ENCODE results near the gene CDC42EP4. TPM values are rescaled to one million over a fixed set of nuclear protein-coding genes. Genes with fewer than 3 reads are reported as not detected.

CDC42EP4 gene
- polyA plus RNA-seq, 1 donor from 2014 or later, result 19.4 TPM

DNA sequence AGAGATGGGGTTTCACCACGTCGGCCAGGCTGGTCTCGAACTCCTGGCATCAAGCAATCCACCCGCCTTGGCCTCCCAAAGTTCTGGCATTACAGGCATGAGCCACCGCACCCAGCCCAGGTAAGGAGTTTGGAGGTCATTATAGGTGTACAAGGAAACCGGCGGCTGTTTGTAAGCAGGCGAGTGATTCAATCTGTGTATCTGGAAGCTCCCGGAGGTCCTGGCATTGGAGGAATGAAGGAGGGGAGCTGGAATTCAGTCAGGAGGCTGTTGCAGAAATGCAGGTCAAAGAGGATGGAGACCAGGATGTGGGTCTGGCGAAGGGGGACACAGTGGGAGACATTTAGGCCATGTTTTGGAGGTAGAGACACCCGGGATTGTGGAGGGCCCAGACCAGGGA, 18.8 kb downstream of the CDC42EP4 start:
- no peaks in the 10 kb centered on the region for H3K9me3 ChIP-seq (ENCODE audit: low read length)
- no peak overlapping the region for H2AFZ ChIP-seq (ENCODE audit: low read depth, low read length)
- H4K20me1 ChIP-seq (ENCODE audit: insufficient read depth), result no peaks in the 10 kb centered on the region
- H3K36me3 ChIP-seq (ENCODE audit: insufficient read depth, low read length), result no peaks in the 10 kb centered on the region
- TF ChIP-seq POLR2AphosphoS5 (IDR thresholded peaks at IDR 0.05), result no peak
- TF ChIP-seq SMC3 (conservative IDR thresholded peaks at IDR 0.05; ENCODE audit: poor library complexity), result no peak
- no peak for TF ChIP-seq EP300 (conservative IDR thresholded peaks at IDR 0.05; ENCODE audit: poor library complexity, severe bottlenecking)
- TF ChIP-seq EZH2 (IDR thresholded peaks at IDR 0.05; ENCODE audit: borderline replicate concordance, insufficient read depth, low read length, poor library complexity, severe bottlenecking), result no peak
- TF ChIP-seq TAF1 (IDR thresholded peaks at IDR 0.05; ENCODE audit: low read depth), result no peak
- TF ChIP-seq, protein P1, sequence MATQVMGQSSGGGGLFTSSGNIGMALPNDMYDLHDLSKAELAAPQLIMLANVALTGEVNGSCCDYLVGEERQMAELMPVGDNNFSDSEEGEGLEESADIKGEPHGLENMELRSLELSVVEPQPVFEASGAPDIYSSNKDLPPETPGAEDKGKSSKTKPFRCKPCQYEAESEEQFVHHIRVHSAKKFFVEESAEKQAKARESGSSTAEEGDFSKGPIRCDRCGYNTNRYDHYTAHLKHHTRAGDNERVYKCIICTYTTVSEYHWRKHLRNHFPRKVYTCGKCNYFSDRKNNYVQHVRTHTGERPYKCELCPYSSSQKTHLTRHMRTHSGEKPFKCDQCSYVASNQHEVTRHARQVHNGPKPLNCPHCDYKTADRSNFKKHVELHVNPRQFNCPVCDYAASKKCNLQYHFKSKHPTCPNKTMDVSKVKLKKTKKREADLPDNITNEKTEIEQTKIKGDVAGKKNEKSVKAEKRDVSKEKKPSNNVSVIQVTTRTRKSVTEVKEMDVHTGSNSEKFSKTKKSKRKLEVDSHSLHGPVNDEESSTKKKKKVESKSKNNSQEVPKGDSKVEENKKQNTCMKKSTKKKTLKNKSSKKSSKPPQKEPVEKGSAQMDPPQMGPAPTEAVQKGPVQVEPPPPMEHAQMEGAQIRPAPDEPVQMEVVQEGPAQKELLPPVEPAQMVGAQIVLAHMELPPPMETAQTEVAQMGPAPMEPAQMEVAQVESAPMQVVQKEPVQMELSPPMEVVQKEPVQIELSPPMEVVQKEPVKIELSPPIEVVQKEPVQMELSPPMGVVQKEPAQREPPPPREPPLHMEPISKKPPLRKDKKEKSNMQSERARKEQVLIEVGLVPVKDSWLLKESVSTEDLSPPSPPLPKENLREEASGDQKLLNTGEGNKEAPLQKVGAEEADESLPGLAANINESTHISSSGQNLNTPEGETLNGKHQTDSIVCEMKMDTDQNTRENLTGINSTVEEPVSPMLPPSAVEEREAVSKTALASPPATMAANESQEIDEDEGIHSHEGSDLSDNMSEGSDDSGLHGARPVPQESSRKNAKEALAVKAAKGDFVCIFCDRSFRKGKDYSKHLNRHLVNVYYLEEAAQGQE (IDR thresholded peaks at IDR 0.05; ENCODE audit: borderline replicate concordance), result no peak
- TF ChIP-seq, protein P2, sequence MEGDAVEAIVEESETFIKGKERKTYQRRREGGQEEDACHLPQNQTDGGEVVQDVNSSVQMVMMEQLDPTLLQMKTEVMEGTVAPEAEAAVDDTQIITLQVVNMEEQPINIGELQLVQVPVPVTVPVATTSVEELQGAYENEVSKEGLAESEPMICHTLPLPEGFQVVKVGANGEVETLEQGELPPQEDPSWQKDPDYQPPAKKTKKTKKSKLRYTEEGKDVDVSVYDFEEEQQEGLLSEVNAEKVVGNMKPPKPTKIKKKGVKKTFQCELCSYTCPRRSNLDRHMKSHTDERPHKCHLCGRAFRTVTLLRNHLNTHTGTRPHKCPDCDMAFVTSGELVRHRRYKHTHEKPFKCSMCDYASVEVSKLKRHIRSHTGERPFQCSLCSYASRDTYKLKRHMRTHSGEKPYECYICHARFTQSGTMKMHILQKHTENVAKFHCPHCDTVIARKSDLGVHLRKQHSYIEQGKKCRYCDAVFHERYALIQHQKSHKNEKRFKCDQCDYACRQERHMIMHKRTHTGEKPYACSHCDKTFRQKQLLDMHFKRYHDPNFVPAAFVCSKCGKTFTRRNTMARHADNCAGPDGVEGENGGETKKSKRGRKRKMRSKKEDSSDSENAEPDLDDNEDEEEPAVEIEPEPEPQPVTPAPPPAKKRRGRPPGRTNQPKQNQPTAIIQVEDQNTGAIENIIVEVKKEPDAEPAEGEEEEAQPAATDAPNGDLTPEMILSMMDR (IDR thresholded peaks at IDR 0.05; ENCODE audit: poor library complexity, severe bottlenecking), result no peak
- no peak for TF ChIP-seq RAD21 (conservative IDR thresholded peaks at IDR 0.05)
- H3K79me2 ChIP-seq (replicated peaks; ENCODE audit: insufficient read depth, low read length), result peaks cover 66% of the 10 kb centered on the region
- no peak overlapping the region for H3K27ac ChIP-seq (ENCODE audit: low read length)
- H3F3A ChIP-seq (ENCODE audit: insufficient read depth, low read length, poor library complexity, severe bottlenecking), result no peaks in the 10 kb centered on the region
- H3K4me2 ChIP-seq (ENCODE audit: low read length), result no peak overlapping the region
- no peak overlapping the region for H3K9ac ChIP-seq (ENCODE audit: low read length)
- no peaks in the 10 kb centered on the region for H3K9me2 ChIP-seq (ENCODE audit: insufficient read depth, low read length)
- H3K4me3 ChIP-seq (ENCODE audit: low read length), result no peak overlapping the region
- no peaks in the 10 kb centered on the region for H3K27me3 ChIP-seq (ENCODE audit: insufficient read depth, low read depth, low read length)

DNA sequence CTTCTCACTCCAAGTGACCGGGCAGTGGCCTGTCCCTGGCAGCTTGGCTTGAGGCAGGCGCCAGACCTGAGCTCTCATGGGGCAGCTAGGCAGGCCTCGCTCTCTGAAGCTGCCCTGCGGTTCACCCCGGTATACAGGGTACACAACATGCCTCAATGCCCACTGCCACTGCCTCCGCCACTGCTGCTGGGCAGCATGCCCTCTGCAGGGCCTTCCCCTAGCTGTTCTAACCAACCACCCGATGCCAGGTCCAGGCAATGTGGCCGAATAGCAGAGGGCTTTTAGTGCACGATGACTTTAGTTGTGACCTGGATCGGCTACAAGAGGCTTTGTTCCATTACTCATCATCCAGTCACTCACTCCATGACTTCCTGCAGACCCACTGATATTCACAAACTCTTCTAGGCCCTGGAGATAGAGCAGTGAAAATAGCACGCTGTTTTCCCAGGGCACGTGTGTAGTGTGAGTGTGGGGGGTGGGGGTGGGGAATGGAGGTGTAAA, 19.7 kb downstream of the CDC42EP4 start:
- H3K4me2 ChIP-seq (ENCODE audit: low read length), result no peak overlapping the region
- H3K27ac ChIP-seq (ENCODE audit: low read length), result no peak overlapping the region
- no peaks in the 10 kb centered on the region for H3K9me3 ChIP-seq (ENCODE audit: low read length)
- no peak overlapping the region for H3K4me3 ChIP-seq (ENCODE audit: low read length)
- no peak overlapping the region for H3K9ac ChIP-seq (ENCODE audit: low read length)
- no peaks in the 10 kb centered on the region for H3F3A ChIP-seq (ENCODE audit: insufficient read depth, low read length, poor library complexity, severe bottlenecking)
- TF ChIP-seq TAF1 (IDR thresholded peaks at IDR 0.05; ENCODE audit: low read depth) (no peak), RAD21 (conservative IDR thresholded peaks at IDR 0.05) (no peak), EZH2 (IDR thresholded peaks at IDR 0.05; ENCODE audit: borderline replicate concordance, insufficient read depth, low read length, poor library complexity, severe bottlenecking) (no peak)
- H3K9me2 ChIP-seq (ENCODE audit: insufficient read depth, low read length), result no peaks in the 10 kb centered on the region
- no peaks in the 10 kb centered on the region for H3K27me3 ChIP-seq (ENCODE audit: insufficient read depth, low read depth, low read length)
- no peak overlapping the region for H2AFZ ChIP-seq (ENCODE audit: low read depth, low read length)
- peaks cover 63% of the 10 kb centered on the region for H3K79me2 ChIP-seq (replicated peaks; ENCODE audit: insufficient read depth, low read length)
- no peaks in the 10 kb centered on the region for H4K20me1 ChIP-seq (ENCODE audit: insufficient read depth)
- H3K36me3 ChIP-seq (ENCODE audit: insufficient read depth, low read length), result no peaks in the 10 kb centered on the region

All from neural cell (in vitro differentiated cells).